HG03521 (cell line): ENCODE results near the gene CUL9.

ENCODE experiments used
- ATAC-seq: cut with Tn5 transposase; IDR thresholded peaks from one replicate; pipeline ENCODE4 v1.9.1; 2021; ENCODE audit warnings: mild to moderate bottlenecking, moderate library complexity; ENCODE audit not compliant: unreplicated experiment

Gene CUL9

GRCh38 chr6:43193929-43194328 is 11.9 kb downstream of the CUL9 start:
- no peak for ATAC-seq

GRCh38 chr6:43196337-43196736 is 14.3 kb downstream of the CUL9 start:
- no peak for ATAC-seq

- no peak for ATAC-seq
These were observed 17.9 kb downstream of the CUL9 start for GRCh38 chr6:43199912-43200311.

- no peak for ATAC-seq
These were observed 18.5 kb downstream of the CUL9 start for GRCh38 chr6:43200541-43200940.

- no peak for ATAC-seq
These were observed 20.5 kb downstream of the CUL9 start for GRCh38 chr6:43202451-43202850.

- no peak for ATAC-seq
These were observed 21.2 kb downstream of the CUL9 start for GRCh38 chr6:43203029-43203717.

GRCh38 chr6:43203718-43204095 is 21.7 kb downstream of the CUL9 start:
- ATAC-seq: no peak

- no peak for ATAC-seq
These were observed 22.5 kb downstream of the CUL9 start for GRCh38 chr6:43204271-43205105.

GRCh38 chr6:43205849-43206248 is 23.9 kb downstream of the CUL9 start:
- no peak for ATAC-seq

- no peak for ATAC-seq
These were observed 25.3 kb downstream of the CUL9 start for GRCh38 chr6:43207286-43207685.

- ATAC-seq: no peak
These were observed 30.0 kb downstream of the CUL9 start for GRCh38 chr6:43211955-43212354.

GRCh38 chr6:43213431-43213830 is 31.4 kb downstream of the CUL9 start:
- no peak for ATAC-seq

- ATAC-seq: no peak
These were observed 33.1 kb downstream of the CUL9 start for GRCh38 chr6:43215066-43215465.

- no peak for ATAC-seq
These were observed 34.2 kb downstream of the CUL9 start for GRCh38 chr6:43216200-43216599.

- ATAC-seq: no peak
These were observed 35.4 kb downstream of the CUL9 start for GRCh38 chr6:43217351-43217750.

- no peak for ATAC-seq
These were observed 37.1 kb downstream of the CUL9 start for GRCh38 chr6:43219119-43219518.

GRCh38 chr6:43219814-43220213 is 37.8 kb downstream of the CUL9 start:
- no peak for ATAC-seq

- ATAC-seq: no peak
These were observed 38.5 kb downstream of the CUL9 start for GRCh38 chr6:43220439-43220951.

GRCh38 chr6:43221046-43221972 is 39.3 kb downstream of the CUL9 start:
- ATAC-seq: no peak

- no peak for ATAC-seq
These were observed 40.5 kb downstream of the CUL9 start for GRCh38 chr6:43222418-43223059.

GRCh38 chr6:43223175-43223574 is 41.2 kb downstream of the CUL9 start:
- no peak for ATAC-seq
